GM21515 (cell line): ENCODE measurements around the gene ORC2.
"Not testable (repeated sequence)": the region's sequence is repeated elsewhere in the genome, so short reads cannot be mapped to it uniquely, and the experiment has no call there.

Experiments
- ATAC-seq: cut with Tn5 transposase; IDR thresholded peaks from one replicate; pipeline ENCODE4 v1.9.1; 2021; ENCODE audit not compliant: unreplicated experiment

ORC2 gene

GRCh38 chr2:200963124-200963917, at the start of gene ORC2:
Gene ORC2 (minus strand): TSS chr2:200963660. CDS start chr2:200958123, 5,537 bp downstream.
- peak; percentile 94 for ATAC-seq

DNA sequence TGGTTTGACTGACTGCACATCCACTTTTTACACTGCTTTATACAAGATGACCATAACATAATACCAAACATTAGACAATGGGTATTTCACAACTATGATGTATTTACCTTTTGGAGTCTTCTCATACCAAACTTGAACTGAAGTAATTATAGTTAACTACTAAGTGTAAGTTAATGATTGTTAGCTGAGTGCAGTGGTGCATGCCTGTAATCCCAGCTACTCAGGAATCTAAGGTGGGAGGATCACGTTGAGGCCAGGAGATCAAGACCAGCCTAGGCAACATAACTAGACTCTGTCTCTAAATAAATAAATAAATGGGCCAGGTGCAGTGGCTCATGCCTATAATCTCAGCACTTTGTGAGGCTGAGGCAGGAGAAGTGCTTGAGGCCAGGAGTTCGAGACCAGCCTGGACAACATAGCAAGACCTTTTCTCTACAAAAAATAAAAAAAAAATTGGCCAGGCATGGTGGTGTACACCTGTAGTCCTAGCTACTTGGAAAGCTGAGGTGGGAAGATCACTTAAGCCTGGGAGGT, 44.9 kb upstream of the ORC2 start:
- ATAC-seq: no peak

DNA sequence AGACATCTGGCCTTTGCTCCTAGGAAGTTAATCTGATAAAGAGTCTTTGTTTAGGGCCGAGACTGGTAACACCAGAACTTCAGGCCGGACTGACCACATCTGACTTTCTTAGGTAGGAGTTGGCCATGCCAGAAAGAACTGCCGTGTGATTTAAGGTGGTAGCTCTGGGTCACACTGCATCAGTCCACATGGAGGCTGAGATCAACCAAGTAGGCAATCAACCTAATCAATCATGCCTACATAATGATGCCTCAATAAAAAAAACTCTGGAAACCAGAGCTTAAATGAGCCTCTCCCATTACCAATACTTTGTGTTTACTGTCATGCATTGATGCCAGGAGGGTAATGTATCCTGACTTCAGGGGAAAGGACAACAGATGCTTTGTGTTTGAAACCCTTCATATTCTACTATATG, 44.1 kb upstream of the ORC2 start:
- ATAC-seq: no peak

GRCh38 chr2:201006704-201007103, 43.2 kb upstream of the ORC2 start:
- ATAC-seq: no peak

DNA sequence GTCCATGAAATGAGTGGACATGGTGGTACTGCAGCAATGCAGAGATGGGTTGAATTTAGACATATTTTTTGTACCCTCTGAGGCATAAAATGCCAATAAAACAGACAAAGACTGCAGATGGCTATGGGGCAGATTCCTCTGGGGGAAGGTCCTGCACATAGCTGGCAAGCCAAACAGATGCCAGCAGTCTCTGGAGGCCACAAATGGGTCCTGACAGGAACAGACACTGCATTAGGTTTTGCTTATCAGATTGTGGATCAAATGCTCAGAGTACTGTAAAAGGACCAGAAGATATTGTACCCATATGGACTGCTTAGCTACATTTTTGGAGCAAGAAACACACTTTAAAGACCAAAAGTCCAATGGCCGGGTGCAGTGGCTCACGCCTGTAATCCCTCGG, 40.9 kb upstream of the ORC2 start:
- ATAC-seq: no peak

DNA sequence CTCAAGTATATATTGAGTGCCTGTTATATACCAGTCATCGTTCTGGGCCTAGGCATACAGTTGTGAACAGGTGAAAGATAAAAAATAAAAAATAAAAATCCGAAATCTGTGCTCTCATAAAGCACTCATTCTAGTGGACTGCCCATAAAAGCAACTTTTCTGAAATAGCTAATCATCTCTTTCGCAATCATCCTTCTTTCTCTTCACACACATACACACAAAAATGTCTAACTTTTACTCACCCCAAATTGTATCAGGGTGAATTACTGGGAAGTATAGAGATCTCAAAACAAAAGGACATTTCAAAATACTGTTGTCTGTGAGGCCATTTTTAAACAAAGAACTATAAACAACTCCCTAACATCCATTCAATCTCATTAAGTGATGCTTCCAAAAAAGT, 29.6 kb upstream of the ORC2 start:
- no peak for ATAC-seq

GRCh38 chr2:200987137-200987536, 23.7 kb upstream of the ORC2 start:
- no peak for ATAC-seq

DNA sequence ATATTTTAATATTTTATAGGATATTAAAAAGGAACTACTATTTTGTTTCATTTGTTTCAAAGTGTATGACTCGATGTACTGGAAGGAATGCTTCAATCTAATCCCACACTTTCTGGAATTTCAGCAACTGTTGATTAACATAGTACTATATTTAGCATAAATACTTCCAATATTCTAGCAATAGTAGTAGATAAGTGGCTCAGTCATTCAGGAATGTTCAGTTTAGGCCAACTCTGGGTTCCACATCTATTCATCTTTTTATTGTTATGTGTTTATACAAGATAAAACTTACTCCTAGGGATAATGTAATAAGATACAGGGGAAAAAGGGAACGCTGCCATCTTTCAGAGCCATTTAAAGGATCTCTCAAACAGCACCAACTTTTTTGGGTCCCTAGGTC, 22.3 kb upstream of the ORC2 start:
- ATAC-seq: no peak

- no peak for ATAC-seq
These were observed 13.2 kb upstream of the ORC2 start for GRCh38 chr2:200976710-200977109.

GRCh38 chr2:200975672-200976071, 12.2 kb upstream of the ORC2 start:
- no peak for ATAC-seq

DNA sequence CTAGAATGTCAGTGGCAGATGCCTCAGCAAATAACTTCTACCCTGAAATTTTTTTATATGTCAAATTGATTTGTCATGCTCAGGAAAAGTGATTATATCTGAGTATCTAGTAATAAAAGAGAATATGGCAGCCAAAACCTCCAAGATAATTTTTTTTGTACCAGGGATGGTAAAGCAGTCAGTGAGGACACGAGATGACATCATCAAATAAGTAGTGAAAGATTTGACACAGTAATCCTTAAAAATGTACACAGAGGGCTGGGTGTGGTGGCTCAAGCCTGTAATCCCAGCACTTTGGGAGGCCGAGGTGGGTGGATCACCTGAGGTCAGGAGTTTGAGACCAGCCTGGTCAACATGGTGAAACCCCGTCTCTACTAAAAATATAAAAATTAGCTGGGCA, 6.6 kb upstream of the ORC2 start:
- ATAC-seq: not testable (repeated sequence)

DNA sequence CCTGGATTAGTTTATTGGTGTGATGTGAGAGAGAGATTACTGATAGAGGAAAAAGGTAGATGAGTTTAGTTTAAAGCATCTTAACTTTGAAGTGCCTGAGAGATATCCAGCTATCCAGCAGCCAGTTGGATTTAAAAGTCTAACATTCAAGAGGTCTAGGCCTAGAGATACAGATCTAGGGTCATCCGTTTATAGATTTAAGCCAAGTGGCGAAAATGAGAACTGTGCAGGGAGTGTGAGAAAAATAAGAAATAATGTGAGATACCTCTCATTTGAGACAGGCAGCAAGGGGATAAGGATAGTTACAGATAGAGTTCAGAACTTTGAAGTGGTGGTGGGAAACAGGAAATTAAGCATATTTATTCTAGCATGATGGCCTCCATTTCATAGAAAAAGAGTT, 5.3 kb upstream of the ORC2 start:
- ATAC-seq: no peak

DNA sequence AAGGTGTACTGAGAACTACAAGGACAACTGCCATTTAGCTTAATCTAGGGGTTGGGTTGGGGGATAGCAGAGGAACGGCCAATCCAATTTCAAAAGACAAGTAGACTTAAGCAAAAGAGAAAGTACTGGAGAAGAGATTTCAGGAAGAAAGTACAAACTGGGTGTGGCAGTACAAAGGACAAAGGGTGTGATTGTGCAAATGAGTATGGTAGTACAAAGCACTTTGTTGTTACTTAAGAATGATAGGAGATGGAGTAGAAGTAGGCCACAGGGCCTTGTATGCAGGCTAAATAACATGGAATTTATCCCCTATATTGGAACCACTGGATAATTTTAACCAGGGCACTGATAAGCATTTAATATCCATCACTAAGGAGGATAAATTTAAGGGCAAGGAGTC, 4.7 kb upstream of the ORC2 start:
- ATAC-seq: no peak

DNA sequence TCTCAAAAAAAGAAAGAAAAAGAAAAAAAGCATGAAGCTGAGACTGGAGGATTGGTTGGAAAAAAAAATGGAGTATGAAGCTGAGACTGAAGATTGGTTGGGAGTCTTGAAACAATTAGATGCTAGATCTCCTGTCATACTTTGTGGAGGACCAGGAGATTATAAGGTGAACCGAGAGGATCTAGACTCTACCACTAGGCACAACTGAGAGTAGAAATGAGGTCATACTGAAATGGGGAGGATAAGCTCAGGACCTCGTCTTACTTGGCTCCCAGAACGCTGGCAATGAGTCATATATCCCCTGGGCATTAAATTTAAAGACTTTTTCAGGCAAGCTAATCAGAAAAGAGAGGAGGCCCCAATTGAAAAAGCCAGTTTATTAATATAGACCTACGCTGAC, 3.3 kb upstream of the ORC2 start:
- ATAC-seq: no peak

DNA sequence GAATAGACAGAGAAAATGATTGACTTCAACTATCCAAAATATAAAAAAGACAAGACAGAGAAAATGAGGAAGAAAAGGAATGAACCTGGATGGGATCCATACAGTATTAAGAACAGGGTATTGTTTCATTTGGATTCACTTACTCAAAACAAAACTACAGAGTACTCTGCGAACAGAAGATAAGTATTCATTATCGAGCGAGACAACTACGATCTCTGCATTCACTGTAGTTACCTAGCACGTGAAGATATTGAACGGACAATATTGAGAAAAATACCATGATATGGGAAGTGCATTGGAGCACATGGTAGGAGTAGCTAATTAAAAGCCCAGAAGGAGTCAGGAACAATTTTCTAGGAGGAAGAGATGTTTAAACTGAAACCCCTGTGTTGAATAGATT, 1.0 kb upstream of the ORC2 start:
- no peak for ATAC-seq

GRCh38 chr2:200963918-200964252, 425 bp upstream of the ORC2 start:
- not testable (repeated sequence) for ATAC-seq

- ATAC-seq: peak; percentile 6
These were observed 693 bp downstream of the ORC2 start for GRCh38 chr2:200962811-200963123.

DNA sequence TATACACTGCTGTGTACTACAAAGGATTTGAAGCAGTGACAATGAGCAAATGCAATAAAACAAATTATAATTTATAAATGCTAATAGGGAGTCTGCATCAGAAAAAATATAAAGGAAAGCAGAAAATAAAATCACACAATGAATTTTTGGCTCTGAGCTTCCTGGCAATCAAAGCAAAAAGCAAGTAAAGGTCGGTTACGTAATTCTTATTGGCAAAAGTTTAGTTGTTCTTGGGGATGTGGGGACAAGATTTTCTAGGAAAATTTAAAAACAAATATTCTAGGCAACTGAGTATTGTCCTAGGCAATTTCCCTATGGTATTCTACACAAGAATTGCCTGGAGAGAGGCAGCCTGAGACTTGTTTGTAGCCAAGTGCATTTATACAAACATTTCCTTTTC, 1.8 kb downstream of the ORC2 start:
- no peak for ATAC-seq

DNA sequence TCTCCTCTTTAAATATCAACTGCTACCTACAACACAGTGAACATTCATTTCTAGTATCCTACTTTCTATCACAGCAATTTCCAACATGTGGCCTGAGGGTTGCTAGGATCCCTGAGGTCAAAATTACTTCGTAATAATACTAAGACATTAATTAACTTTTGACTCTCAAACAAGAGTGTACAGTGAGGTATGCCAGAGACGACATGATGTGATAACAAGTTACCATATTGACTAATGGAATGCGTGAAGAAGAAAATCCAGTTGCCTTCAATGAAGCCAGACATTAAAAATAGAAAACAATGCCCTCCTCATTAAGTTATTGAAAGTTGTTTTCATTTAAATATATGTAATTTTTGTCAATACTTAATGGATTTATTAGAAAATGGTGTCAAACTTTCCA, 13.1 kb downstream of the ORC2 start:
- no peak for ATAC-seq

DNA sequence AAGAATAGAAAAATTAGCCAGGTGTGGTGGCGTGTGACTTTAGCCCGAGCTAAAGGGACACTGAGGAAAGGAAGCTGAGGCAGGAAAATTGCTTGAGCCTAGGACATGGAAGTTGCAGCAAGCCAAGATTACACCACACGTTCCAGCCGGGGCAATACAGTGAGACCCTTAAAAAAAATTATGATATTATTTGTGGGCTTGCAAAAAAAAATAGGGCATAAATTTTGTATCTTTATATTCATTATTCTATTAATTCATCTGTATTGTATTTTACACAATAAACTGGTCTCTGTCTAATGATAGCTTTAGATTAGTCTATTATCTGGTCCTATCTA, 18.1 kb downstream of the ORC2 start:
- no peak for ATAC-seq

DNA sequence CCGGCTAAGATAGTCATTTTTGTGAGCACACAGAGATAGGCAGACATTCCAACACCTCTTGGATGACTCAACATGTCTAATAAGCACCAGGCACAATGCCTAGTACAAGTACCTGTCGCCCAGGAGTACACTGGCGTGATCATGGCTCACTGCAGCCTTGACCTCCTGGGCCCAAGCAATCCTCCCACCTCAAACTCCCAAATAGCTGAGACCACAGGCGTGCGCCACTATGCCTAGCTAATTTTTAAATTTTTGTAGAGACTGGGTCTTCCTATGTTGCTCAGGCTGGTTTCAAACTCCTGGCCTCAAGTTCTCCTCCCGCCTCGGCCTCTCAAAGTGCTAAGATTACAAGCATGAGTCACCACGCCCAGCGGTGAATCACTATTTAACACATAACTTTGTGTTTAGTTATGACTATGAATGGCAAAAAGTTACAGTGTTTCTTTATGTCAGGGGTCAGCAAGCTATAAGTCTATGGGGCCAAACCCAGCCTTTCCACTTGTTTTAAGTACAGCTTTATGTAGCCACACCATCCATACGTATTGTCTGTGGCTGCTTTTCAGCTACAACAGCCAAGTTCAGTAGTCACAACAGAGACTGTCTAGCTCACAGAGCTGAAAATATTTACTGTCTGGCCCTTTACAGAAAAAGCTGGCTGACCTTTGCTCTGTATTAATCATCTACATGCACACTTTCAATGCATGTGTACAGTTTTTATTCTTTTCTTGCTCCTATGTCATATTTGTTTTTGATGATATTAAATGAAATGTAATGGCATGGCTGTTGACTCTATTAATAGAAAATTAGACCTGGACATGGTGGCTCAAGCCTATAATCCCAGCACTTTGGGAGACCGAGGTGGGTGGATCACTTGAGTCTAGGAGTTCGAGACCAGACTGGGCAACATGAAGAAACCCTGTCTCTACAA, 18.7 kb downstream of the ORC2 start:
- ATAC-seq: no peak

GRCh38 chr2:200943527-200944105, 19.8 kb downstream of the ORC2 start:
- ATAC-seq: no peak
